ENCODE measurements around the gene SLC1A5.

GRCh38 chr19:46775642-46776258 lies 12.6 kb downstream of the SLC1A5 start:
- TF ChIP-seq CTCF (IDR thresholded peaks at IDR 0.05; ENCODE audit: low read length) (no peak), EZH2 (IDR thresholded peaks at IDR 0.05; ENCODE audit: borderline replicate concordance, low read length) (no peak)
